Mesenchymal stem cell (in vitro differentiated cells and primary cell): ENCODE measurements around the gene WDR70.

Experiments used
- DNase-seq: peaks from one replicate; pipeline ENCODE4 v3.0.0-alpha.2; 2013
- H2AFZ ChIP-seq: one replicate; pipeline ENCODE4 v1.6.1; 2013; ENCODE audit warnings: low read depth, mild to moderate bottlenecking, control low read depth, inconsistent platforms, low read length, moderate library complexity
- H2AK5ac ChIP-seq: 2 replicates; pipeline ENCODE4 v1.6.1; 2013; ENCODE audit warnings: low read length, moderate library complexity, mild to moderate bottlenecking, inconsistent platforms; ENCODE audit not compliant: severe bottlenecking
- H2BK120ac ChIP-seq: one replicate; pipeline ENCODE4 v1.6.1; 2013; ENCODE audit warnings: low read depth, mild to moderate bottlenecking, inconsistent platforms, low read length, moderate library complexity
- H2BK12ac ChIP-seq, 2 experiments: one replicate each; pipeline ENCODE4 v1.6.1; 2013; ENCODE audit warnings: inconsistent platforms in 2 of 2, low read length in 2 of 2, mild to moderate bottlenecking in 2 of 2, moderate library complexity in 2 of 2, control low read depth in 1 of 2
- H2BK15ac ChIP-seq: one replicate; pipeline ENCODE4 v1.6.1; 2013; ENCODE audit warnings: mild to moderate bottlenecking, low read depth, inconsistent platforms; ENCODE audit not compliant: poor library complexity, severe bottlenecking
- H2BK5ac ChIP-seq: 2 replicates; pipeline ENCODE4 v1.6.1; 2013; ENCODE audit warnings: low read depth, mild to moderate bottlenecking, low read length, control low read depth, inconsistent platforms; ENCODE audit not compliant: poor library complexity, severe bottlenecking
- H3K14ac ChIP-seq, 2 experiments: one replicate each; pipeline ENCODE4 v1.6.1; 2013; ENCODE audit warnings: inconsistent platforms in 2 of 2, low read length in 2 of 2, control low read depth in 1 of 2, mild to moderate bottlenecking in 1 of 2, moderate library complexity in 1 of 2
- H3K18ac ChIP-seq, 2 experiments: one replicate each; pipeline ENCODE4 v1.6.1; 2013; ENCODE audit warnings: inconsistent platforms in 2 of 2, low read length in 2 of 2, control low read depth in 1 of 2, low read depth in 1 of 2, mild to moderate bottlenecking in 1 of 2
- H3K23ac ChIP-seq, 2 experiments: one replicate each; pipeline ENCODE4 v1.6.1; 2013; ENCODE audit warnings: inconsistent platforms in 2 of 2, low read length in 2 of 2, mild to moderate bottlenecking in 2 of 2, moderate library complexity in 2 of 2, control low read depth in 1 of 2
- H3K27ac ChIP-seq: 2 replicates; pipeline ENCODE4 v1.5.1; 2013; ENCODE audit warnings: mild to moderate bottlenecking, moderate library complexity, low read length, control low read depth, inconsistent platforms; ENCODE audit not compliant: poor library complexity, severe bottlenecking
- H3K27me3 ChIP-seq, 2 experiments: 2 replicates each; pipeline versions ENCODE4 v1.6.1 to v1.7.0; 2013; ENCODE audit warnings: low read length in 2 of 2, mild to moderate bottlenecking in 2 of 2, moderate library complexity in 2 of 2, control low read depth in 1 of 2, inconsistent platforms in 1 of 2; ENCODE audit not compliant: control insufficient read depth in 1 of 2, insufficient read depth in 1 of 2
- H3K36me3 ChIP-seq, 2 experiments: 2 replicates each; pipeline versions ENCODE4 v1.6.1 to v1.7.0; 2013; ENCODE audit warnings: low read length in 2 of 2, control low read depth in 1 of 2, inconsistent platforms in 1 of 2, low read depth in 1 of 2, mild to moderate bottlenecking in 1 of 2; ENCODE audit not compliant: insufficient read depth in 2 of 2, control insufficient read depth in 1 of 2
- H3K4ac ChIP-seq, 2 experiments: one replicate each; pipeline ENCODE4 v1.6.1; 2013; ENCODE audit warnings: inconsistent platforms in 2 of 2, low read length in 2 of 2, mild to moderate bottlenecking in 2 of 2, moderate library complexity in 2 of 2, control low read depth in 1 of 2, low read depth in 1 of 2
- H3K4me1 ChIP-seq: 2 replicates; pipeline ENCODE4 v1.6.1; 2013; ENCODE audit warnings: low read depth, low read length, control low read depth; ENCODE audit not compliant: control insufficient read depth, insufficient read depth
- H3K4me2 ChIP-seq: 2 replicates; pipeline ENCODE4 v1.6.1; 2013; ENCODE audit warnings: low read length, mild to moderate bottlenecking, inconsistent platforms; ENCODE audit not compliant: poor library complexity, severe bottlenecking
- H3K4me3 ChIP-seq, 2 experiments: 2 replicates each; pipeline versions ENCODE4 v1.5.1 to v1.7.0; 2013; ENCODE audit warnings: low read length in 2 of 2, mild to moderate bottlenecking in 2 of 2, control low read depth in 1 of 2, low read depth in 1 of 2; ENCODE audit not compliant: insufficient read depth in 1 of 2
- H3K79me1 ChIP-seq: replicated peaks from 2 replicates; pipeline ENCODE4 v1.6.1; 2013; ENCODE audit warnings: mild to moderate bottlenecking, control low read depth, low read length, inconsistent platforms; ENCODE audit not compliant: poor library complexity, severe bottlenecking
- H3K9ac ChIP-seq: 2 replicates; pipeline ENCODE4 v1.7.0; 2013; ENCODE audit warnings: mild to moderate bottlenecking, low read length, moderate library complexity
- H3K9me3 ChIP-seq: 2 replicates; pipeline ENCODE4 v1.7.0; 2013; ENCODE audit warnings: mild to moderate bottlenecking, low read length; ENCODE audit not compliant: control insufficient read depth
- H4K8ac ChIP-seq: one replicate; pipeline ENCODE4 v1.6.1; 2013; ENCODE audit warnings: inconsistent platforms, mild to moderate bottlenecking, low read length, moderate library complexity
- H4K91ac ChIP-seq: one replicate; pipeline ENCODE4 v1.6.1; 2013; ENCODE audit warnings: mild to moderate bottlenecking, low read length, inconsistent platforms
- WGBS: methylation state at CpG from one replicate; pipeline ENCODE4 v1.1.7; 2013; ENCODE audit warnings: mixed read lengths; 5-methylcytosine and 5-hydroxymethylcytosine counted together

The WDR70 gene

DNA sequence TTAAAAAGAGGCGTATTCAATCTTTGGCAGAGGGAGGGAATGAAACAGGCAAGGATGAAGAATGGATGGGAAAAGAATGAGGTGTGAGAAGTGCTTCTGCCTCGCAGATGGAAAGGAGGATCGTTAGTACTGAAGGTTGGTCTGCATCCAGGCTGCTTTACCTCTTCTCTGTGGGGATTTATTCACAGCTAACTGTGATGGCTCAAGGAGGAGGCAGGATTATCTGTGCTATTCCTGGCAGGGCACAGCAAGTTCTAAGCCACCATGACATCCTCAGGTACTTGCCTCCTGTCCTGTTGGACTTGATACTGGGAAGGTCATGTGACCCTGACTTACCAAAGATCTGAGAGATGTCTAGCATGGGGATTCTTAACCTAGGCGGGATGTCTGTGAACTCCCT, 376.5 kb downstream of the WDR70 start:
- no peak overlapping the region for H2BK12ac ChIP-seq
- H2BK15ac ChIP-seq, result no peak overlapping the region
- no peak overlapping the region for H2BK120ac ChIP-seq
- H4K8ac ChIP-seq, result no peak overlapping the region
- no peak overlapping the region for H3K4ac ChIP-seq
- H2BK5ac ChIP-seq, result no peak overlapping the region
- no peak overlapping the region for H3K4me3 ChIP-seq
- no peak for DNase-seq
- peaks cover 4% of the 10 kb centered on the region for H3K9me3 ChIP-seq
- 94% methylated on average over 4 of the region's 4 CpGs for WGBS
- H3K27me3 ChIP-seq, result no peaks in the 10 kb centered on the region
- no peak overlapping the region for H4K91ac ChIP-seq
- H3K4me1 ChIP-seq, result no peaks in the 10 kb centered on the region
- no peak overlapping the region for H2AK5ac ChIP-seq
- peaks cover 0 to 21% of the 10 kb centered on the region in 2 experiments for H3K36me3 ChIP-seq
- H3K79me1 ChIP-seq, result no peaks in the 10 kb centered on the region
- H3K14ac ChIP-seq, result no peak overlapping the region
- no peak overlapping the region for H2AFZ ChIP-seq
- no peak overlapping the region for H3K18ac ChIP-seq
- no peak overlapping the region for H3K9ac ChIP-seq
- H3K23ac ChIP-seq, result no peak overlapping the region
- H3K4me2 ChIP-seq, result no peak overlapping the region
- no peak overlapping the region for H3K27ac ChIP-seq

DNA sequence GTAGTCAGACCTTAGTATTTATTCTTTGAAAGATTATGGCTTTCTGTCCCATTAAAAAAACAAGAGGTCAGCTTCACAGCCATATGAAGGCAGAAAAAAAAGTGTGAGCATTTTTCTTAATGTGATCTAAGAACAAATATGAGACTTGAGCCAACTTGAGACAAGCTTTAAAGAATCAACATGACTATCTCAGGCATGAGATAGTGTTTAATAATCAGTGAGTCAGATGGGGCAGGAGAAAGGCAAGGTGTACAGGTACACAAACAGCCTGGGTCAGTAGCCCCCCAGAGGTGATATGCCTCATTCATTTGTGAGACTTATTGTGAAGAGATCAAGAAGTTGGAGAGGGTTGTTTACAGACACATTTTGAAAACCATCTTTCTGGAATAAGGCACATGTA, 377.1 kb downstream of the WDR70 start:
- H3K23ac ChIP-seq, result no peak overlapping the region
- no peak overlapping the region for H3K27ac ChIP-seq
- no peaks in the 10 kb centered on the region for H3K27me3 ChIP-seq
- H4K8ac ChIP-seq, result no peak overlapping the region
- H2AFZ ChIP-seq, result no peak overlapping the region
- peaks cover 4% of the 10 kb centered on the region for H3K9me3 ChIP-seq
- no peak overlapping the region for H2BK12ac ChIP-seq
- no peak overlapping the region for H2BK15ac ChIP-seq
- H3K36me3 ChIP-seq, result peaks cover 0 to 21% of the 10 kb centered on the region in 2 experiments
- no peak overlapping the region for H3K9ac ChIP-seq
- no peaks in the 10 kb centered on the region for H3K4me1 ChIP-seq
- H3K14ac ChIP-seq, result no peak overlapping the region
- no peak overlapping the region for H3K4me2 ChIP-seq
- no peak overlapping the region for H3K18ac ChIP-seq
- no peak overlapping the region for H2BK120ac ChIP-seq
- no peak overlapping the region for H2BK5ac ChIP-seq
- H2AK5ac ChIP-seq, result no peak overlapping the region
- H4K91ac ChIP-seq, result no peak overlapping the region
- DNase-seq, result no peak
- no peak overlapping the region for H3K4ac ChIP-seq
- H3K4me3 ChIP-seq, result no peak overlapping the region
- no peaks in the 10 kb centered on the region for H3K79me1 ChIP-seq

DNA sequence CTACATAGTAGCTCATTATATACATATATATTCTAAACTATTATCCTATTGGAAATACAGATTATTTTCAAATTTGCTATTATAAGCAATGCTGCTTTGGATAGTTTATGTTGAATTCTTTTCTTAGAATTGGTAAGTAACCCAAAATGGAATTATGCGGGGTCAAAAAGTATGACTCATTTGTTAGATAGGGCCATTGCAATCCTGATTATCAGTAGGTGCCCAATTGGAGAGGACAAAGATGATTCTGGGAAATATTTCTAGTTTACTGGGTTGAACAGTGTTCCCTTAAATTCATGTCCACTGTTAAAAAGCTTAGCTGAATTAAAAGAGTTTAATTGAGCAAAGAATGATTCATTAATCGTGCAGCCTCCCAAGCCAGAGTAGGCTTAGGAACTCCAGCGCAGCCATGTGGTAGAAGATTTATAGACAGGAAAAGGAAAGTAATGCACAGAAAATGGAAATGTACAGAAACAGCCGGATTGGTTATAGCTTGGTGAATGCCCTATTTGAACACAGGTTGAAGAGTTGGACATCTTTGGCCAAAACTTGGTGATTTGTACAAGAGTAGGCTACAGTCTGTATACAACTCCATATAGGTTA, 379.0 kb downstream of the WDR70 start:
- Histone ChIP-seq H2BK5ac (no peak overlapping the region), H2BK15ac (no peak overlapping the region), H4K8ac (no peak overlapping the region), H3K4me1 (no peaks in the 10 kb centered on the region), H3K27ac (no peak overlapping the region), H3K4me2 (no peak overlapping the region), H3K23ac (no peak overlapping the region), H3K9me3 (peaks cover 4% of the 10 kb centered on the region), H4K91ac (no peak overlapping the region), H3K79me1 (no peaks in the 10 kb centered on the region), H3K27me3 (no peaks in the 10 kb centered on the region), H3K36me3 (peaks cover 0 to 15% of the 10 kb centered on the region in 2 experiments), H3K14ac (no peak overlapping the region), H2BK120ac (no peak overlapping the region), H3K4me3 (no peak overlapping the region), H3K18ac (no peak overlapping the region), H2AFZ (no peak overlapping the region), H3K4ac (no peak overlapping the region), H2BK12ac (no peak overlapping the region), H3K9ac (no peak overlapping the region), H2AK5ac (no peak overlapping the region)
- DNase-seq, result no peak
- WGBS, result 94% methylated on average over 4 of the region's 4 CpGs

DNA sequence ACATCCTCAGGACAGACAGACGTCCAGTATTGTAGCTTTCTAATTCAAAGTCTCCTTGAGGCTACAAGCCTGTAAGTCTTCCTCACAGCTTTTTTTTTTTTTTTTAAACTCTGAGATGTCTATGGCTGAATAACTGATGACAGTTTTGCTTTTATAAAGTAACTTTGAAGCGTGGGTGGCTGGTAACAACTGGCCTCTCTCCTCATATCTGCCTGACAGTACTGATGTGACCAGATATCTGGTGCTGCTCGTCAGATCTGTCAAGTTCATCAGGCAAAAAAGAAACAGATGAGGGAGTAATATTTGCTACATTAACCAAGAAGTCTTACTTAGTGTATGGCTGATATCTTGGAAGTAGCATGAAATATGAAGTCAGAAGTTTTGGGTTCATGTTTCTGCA, 388.1 kb downstream of the WDR70 start:
- Histone ChIP-seq H3K4me1 (peaks cover 8% of the 10 kb centered on the region), H4K8ac (no peak overlapping the region), H3K4me2 (no peak overlapping the region), H3K14ac (no peak overlapping the region), H3K4ac (no peak overlapping the region), H3K79me1 (no peaks in the 10 kb centered on the region), H3K9ac (no peak overlapping the region), H3K18ac (no peak overlapping the region), H2AK5ac (no peak overlapping the region), H3K4me3 (no peak overlapping the region), H3K36me3 (no peaks in the 10 kb centered on the region), H3K27me3 (no peaks in the 10 kb centered on the region), H2BK5ac (no peak overlapping the region), H3K27ac (no peak overlapping the region), H4K91ac (no peak overlapping the region), H2BK15ac (no peak overlapping the region), H2BK12ac (no peak overlapping the region), H2AFZ (no peak overlapping the region), H3K23ac (no peak overlapping the region), H3K9me3 (no peaks in the 10 kb centered on the region), H2BK120ac (no peak overlapping the region)
- WGBS, result 71% methylated on average over 3 of the region's 3 CpGs
- DNase-seq, result no peak
